ENCODE measurements around the gene TAF10. TPM values are rescaled to one million over a fixed set of nuclear protein-coding genes. Genes with fewer than 3 reads are reported as not detected.

Gene TAF10
- total and polyA plus RNA-seq, 8 donors = 44.6 to 127 (median 61.4) TPM

GRCh38 chr11:6621711-6622211, 9.7 kb upstream of the TAF10 start:
- peak in 2 of 4 donors; percentile 32 to 70 for DNase-seq
- TF ChIP-seq CTCF (IDR thresholded peaks at IDR 0.05) = no peak

GRCh38 chr11:6620636-6621035, 8.6 kb upstream of the TAF10 start:
- DNase-seq = no peak
- intact Hi-C loops (cut with DNase I) = no loop called here
- H3K9me3 ChIP-seq = no peaks in the 10 kb centered on the region
- ATAC-seq = no peak
- TF ChIP-seq CTCF (IDR thresholded peaks at IDR 0.05) = no peak
- peaks cover 0 to 38% of the 10 kb centered on the region in 2 donors for H3K36me3 ChIP-seq
- H3K4me3 ChIP-seq = no peak overlapping the region
- peaks cover 13 to 40% of the 10 kb centered on the region in 2 donors for H3K4me1 ChIP-seq
- H3K27me3 ChIP-seq = no peaks in the 10 kb centered on the region
- no peak overlapping the region for H3K27ac ChIP-seq

More at GRCh38 chr11:6621711-6622211, 9.7 kb upstream of the TAF10 start:
- Histone ChIP-seq H3K4me1 (peaks cover 13 to 29% of the 10 kb centered on the region in 2 donors), H3K4me3 (no peak overlapping the region), H3K27me3 (no peaks in the 10 kb centered on the region), H3K9me3 (no peaks in the 10 kb centered on the region), H3K27ac (no peak overlapping the region), H3K36me3 (peaks cover 0 to 38% of the 10 kb centered on the region in 2 donors)
- intact Hi-C loops (cut with DNase I) = no loop called here
- ATAC-seq = no peak

GRCh38 chr11:6619004-6619745, 7.2 kb upstream of the TAF10 start, which contains the start of gene TPP1:
Gene TPP1 (minus strand): TSS chr11:6619422. CDS start chr11:6619400, 22 bp downstream.
- peaks cover 0 to 38% of the 10 kb centered on the region in 2 donors for H3K36me3 ChIP-seq
- TF ChIP-seq CTCF (IDR thresholded peaks at IDR 0.05) = no peak
- peak; percentile 94 for ATAC-seq
- intact Hi-C loops (cut with DNase I) = no loop called here
- peak within 1 kb of the TSS; percentile 52 to 82 for H3K4me3 ChIP-seq
- DNase-seq = peak; percentile 91 to 95 (median 93)
- no peaks in the 10 kb centered on the region for H3K27me3 ChIP-seq
- peak within 1 kb of the TSS; percentile 92 to 95 for H3K27ac ChIP-seq
- peaks cover 13 to 44% of the 10 kb centered on the region in 2 donors for H3K4me1 ChIP-seq
- H3K9me3 ChIP-seq = no peaks in the 10 kb centered on the region

- TF ChIP-seq CTCF (IDR thresholded peaks at IDR 0.05) = no peak
- peak overlapping the region; percentile 92 to 95 for H3K27ac ChIP-seq
- no peaks in the 10 kb centered on the region for H3K9me3 ChIP-seq
- ATAC-seq = peak; percentile 58
- peak overlapping the region; percentile 52 to 82 for H3K4me3 ChIP-seq
- H3K27me3 ChIP-seq = no peaks in the 10 kb centered on the region
- H3K36me3 ChIP-seq = peaks cover 0 to 35% of the 10 kb centered on the region in 2 donors
- H3K4me1 ChIP-seq = peaks cover 13 to 50% of the 10 kb centered on the region in 2 donors
- peak in 3 of 4 donors; percentile 67 to 76 (median 72) for DNase-seq
- intact Hi-C loops (cut with DNase I) = no loop called here
Observed at GRCh38 chr11:6618117-6619003, 6.3 kb upstream of the TAF10 start.

Measured in left lung (tissue), 10 donors.